ENCODE measurements around the gene FHOD3.

FHOD3 gene

GRCh38 chr18:36485772-36486171 is 188.3 kb downstream of the FHOD3 start:
- no peaks in the 10 kb centered on the region for H3K27me3 ChIP-seq (ENCODE audit: insufficient read depth, low read length, poor library complexity, severe bottlenecking)
- no peak overlapping the region for H3K4me3 ChIP-seq (ENCODE audit: low read length, poor library complexity, severe bottlenecking)
- H3K36me3 ChIP-seq (ENCODE audit: insufficient read depth, low read length): no peaks in the 10 kb centered on the region
- no peaks in the 10 kb centered on the region for H3K79me2 ChIP-seq (ENCODE audit: insufficient read depth, low read length)
- no peaks in the 10 kb centered on the region for H4K20me1 ChIP-seq (ENCODE audit: insufficient read depth, low read length, poor library complexity, severe bottlenecking)
- H3F3A ChIP-seq (ENCODE audit: low read depth): no peaks in the 10 kb centered on the region
- H3K9ac ChIP-seq (ENCODE audit: low read depth, low read length, poor library complexity, severe bottlenecking): no peak overlapping the region
- H3K4me2 ChIP-seq (ENCODE audit: low read depth, low read length, poor library complexity, severe bottlenecking): no peak overlapping the region
- no peaks in the 10 kb centered on the region for H3K4me1 ChIP-seq (ENCODE audit: insufficient read depth, low read length, poor library complexity, severe bottlenecking)
- no peak overlapping the region for H2AFZ ChIP-seq (ENCODE audit: low read length)
- no peaks in the 10 kb centered on the region for H3K9me2 ChIP-seq (replicated peaks; ENCODE audit: low read depth, low read length)
- H3K9me3 ChIP-seq (ENCODE audit: insufficient read depth, low read depth, low read length): no peaks in the 10 kb centered on the region
- TF ChIP-seq EZH2phosphoT487 (IDR thresholded peaks at IDR 0.05; ENCODE audit: borderline replicate concordance) (no peak), CTCF (conservative IDR thresholded peaks at IDR 0.05; ENCODE audit: low read length) (no peak)

DNA sequence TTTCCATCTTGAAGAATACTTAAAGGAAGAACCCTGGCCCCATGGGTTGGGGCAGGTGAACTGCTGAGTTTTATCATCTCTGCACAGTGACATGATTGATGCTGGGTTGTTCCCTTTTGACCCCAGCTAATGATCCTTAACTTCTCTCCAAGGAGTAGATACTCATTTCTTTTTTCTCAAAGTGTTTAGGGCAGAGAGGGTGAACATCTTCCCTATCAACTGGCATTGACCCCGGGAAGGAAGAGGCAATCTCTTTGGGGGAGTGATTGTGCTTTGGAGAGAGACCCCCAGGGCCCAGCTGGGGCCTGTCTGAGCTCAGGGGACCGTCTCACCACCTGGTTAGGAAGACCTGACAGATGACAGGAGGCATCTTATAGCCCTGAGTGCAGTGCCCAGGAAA is 190.6 kb downstream of the FHOD3 start:
- no peak overlapping the region for H2AFZ ChIP-seq (ENCODE audit: low read length)
- no peaks in the 10 kb centered on the region for H3F3A ChIP-seq (ENCODE audit: low read depth)
- H4K20me1 ChIP-seq (ENCODE audit: insufficient read depth, low read length, poor library complexity, severe bottlenecking): no peaks in the 10 kb centered on the region
- TF ChIP-seq EZH2phosphoT487 (IDR thresholded peaks at IDR 0.05; ENCODE audit: borderline replicate concordance): no peak
- no peak for TF ChIP-seq CTCF (conservative IDR thresholded peaks at IDR 0.05; ENCODE audit: low read length)
- no peaks in the 10 kb centered on the region for H3K79me2 ChIP-seq (ENCODE audit: insufficient read depth, low read length)
- H3K4me2 ChIP-seq (ENCODE audit: low read depth, low read length, poor library complexity, severe bottlenecking): no peak overlapping the region
- no peaks in the 10 kb centered on the region for H3K9me3 ChIP-seq (ENCODE audit: insufficient read depth, low read depth, low read length)
- no peaks in the 10 kb centered on the region for H3K27me3 ChIP-seq (ENCODE audit: insufficient read depth, low read length, poor library complexity, severe bottlenecking)
- H3K9me2 ChIP-seq (replicated peaks; ENCODE audit: low read depth, low read length): no peaks in the 10 kb centered on the region
- no peak overlapping the region for H3K4me3 ChIP-seq (ENCODE audit: low read length, poor library complexity, severe bottlenecking)
- H3K4me1 ChIP-seq (ENCODE audit: insufficient read depth, low read length, poor library complexity, severe bottlenecking): peaks cover under 1% of the 10 kb centered on the region
- H3K9ac ChIP-seq (ENCODE audit: low read depth, low read length, poor library complexity, severe bottlenecking): no peak overlapping the region
- no peaks in the 10 kb centered on the region for H3K36me3 ChIP-seq (ENCODE audit: insufficient read depth, low read length)

DNA sequence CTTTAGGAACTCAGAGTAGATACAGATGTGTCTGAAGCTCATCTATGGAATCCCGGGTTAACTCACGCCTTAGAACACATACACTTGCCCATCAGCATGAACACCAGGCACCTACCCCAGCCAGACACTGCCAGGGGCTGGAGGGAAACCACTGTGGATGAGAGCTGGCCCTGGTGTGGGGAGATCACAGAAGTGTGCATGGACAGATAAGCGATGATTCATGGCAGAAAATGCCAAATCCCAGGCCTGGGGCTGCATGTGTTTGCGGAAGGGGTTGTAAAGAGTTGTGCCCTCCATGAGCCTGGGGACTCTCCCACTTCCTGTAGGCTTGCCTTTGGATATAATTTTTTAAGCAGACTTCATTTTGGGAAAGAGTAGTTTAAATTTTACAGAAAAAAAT is 193.4 kb downstream of the FHOD3 start:
- Histone ChIP-seq H3K79me2 (ENCODE audit: insufficient read depth, low read length) (no peaks in the 10 kb centered on the region), H3K9me2 (replicated peaks; ENCODE audit: low read depth, low read length) (no peaks in the 10 kb centered on the region), H3K27me3 (ENCODE audit: insufficient read depth, low read length, poor library complexity, severe bottlenecking) (no peaks in the 10 kb centered on the region), H3K4me2 (ENCODE audit: low read depth, low read length, poor library complexity, severe bottlenecking) (no peak overlapping the region), H3K4me3 (ENCODE audit: low read length, poor library complexity, severe bottlenecking) (no peak overlapping the region), H4K20me1 (ENCODE audit: insufficient read depth, low read length, poor library complexity, severe bottlenecking) (no peaks in the 10 kb centered on the region), H3F3A (ENCODE audit: low read depth) (no peaks in the 10 kb centered on the region), H3K36me3 (ENCODE audit: insufficient read depth, low read length) (no peaks in the 10 kb centered on the region), H3K9me3 (ENCODE audit: insufficient read depth, low read depth, low read length) (no peaks in the 10 kb centered on the region), H3K9ac (ENCODE audit: low read depth, low read length, poor library complexity, severe bottlenecking) (no peak overlapping the region), H3K4me1 (ENCODE audit: insufficient read depth, low read length, poor library complexity, severe bottlenecking) (peaks cover 28% of the 10 kb centered on the region), H2AFZ (ENCODE audit: low read length) (no peak overlapping the region)
- TF ChIP-seq EZH2phosphoT487 (IDR thresholded peaks at IDR 0.05; ENCODE audit: borderline replicate concordance): no peak

GRCh38 chr18:36492604-36493329 is 195.3 kb downstream of the FHOD3 start:
- no peak overlapping the region for H2AFZ ChIP-seq (ENCODE audit: low read length)

More at GRCh38 chr18:36492604-36493329, 195.3 kb downstream of the FHOD3 start:
- no peak for TF ChIP-seq EZH2phosphoT487 (IDR thresholded peaks at IDR 0.05; ENCODE audit: borderline replicate concordance)
- no peak for TF ChIP-seq CTCF (conservative IDR thresholded peaks at IDR 0.05; ENCODE audit: low read length)
- H3K4me1 ChIP-seq (ENCODE audit: insufficient read depth, low read length, poor library complexity, severe bottlenecking): peaks cover 40% of the 10 kb centered on the region
- no peaks in the 10 kb centered on the region for H3K27me3 ChIP-seq (ENCODE audit: insufficient read depth, low read length, poor library complexity, severe bottlenecking)
- no peaks in the 10 kb centered on the region for H3K36me3 ChIP-seq (ENCODE audit: insufficient read depth, low read length)
- H3K4me3 ChIP-seq (ENCODE audit: low read length, poor library complexity, severe bottlenecking): no peak overlapping the region
- no peak overlapping the region for H3K4me2 ChIP-seq (ENCODE audit: low read depth, low read length, poor library complexity, severe bottlenecking)
- no peaks in the 10 kb centered on the region for H3K79me2 ChIP-seq (ENCODE audit: insufficient read depth, low read length)
- H3K9me3 ChIP-seq (ENCODE audit: insufficient read depth, low read depth, low read length): no peaks in the 10 kb centered on the region
- no peaks in the 10 kb centered on the region for H3K9me2 ChIP-seq (replicated peaks; ENCODE audit: low read depth, low read length)
- no peaks in the 10 kb centered on the region for H3F3A ChIP-seq (ENCODE audit: low read depth)
- H3K9ac ChIP-seq (ENCODE audit: low read depth, low read length, poor library complexity, severe bottlenecking): no peak overlapping the region
- no peaks in the 10 kb centered on the region for H4K20me1 ChIP-seq (ENCODE audit: insufficient read depth, low read length, poor library complexity, severe bottlenecking)
